ENCODE data around the gene CRYGN. TPM values are rescaled to one million over a fixed set of nuclear protein-coding genes. Genes with fewer than 3 reads are reported as not detected.

Gene CRYGN, protein sequence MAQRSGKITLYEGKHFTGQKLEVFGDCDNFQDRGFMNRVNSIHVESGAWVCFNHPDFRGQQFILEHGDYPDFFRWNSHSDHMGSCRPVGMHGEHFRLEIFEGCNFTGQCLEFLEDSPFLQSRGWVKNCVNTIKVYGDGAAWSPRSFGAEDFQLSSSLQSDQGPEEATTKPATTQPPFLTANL
- total RNA-seq = 1.5 TPM
- long read RNA-seq = 0 reads

DNA sequence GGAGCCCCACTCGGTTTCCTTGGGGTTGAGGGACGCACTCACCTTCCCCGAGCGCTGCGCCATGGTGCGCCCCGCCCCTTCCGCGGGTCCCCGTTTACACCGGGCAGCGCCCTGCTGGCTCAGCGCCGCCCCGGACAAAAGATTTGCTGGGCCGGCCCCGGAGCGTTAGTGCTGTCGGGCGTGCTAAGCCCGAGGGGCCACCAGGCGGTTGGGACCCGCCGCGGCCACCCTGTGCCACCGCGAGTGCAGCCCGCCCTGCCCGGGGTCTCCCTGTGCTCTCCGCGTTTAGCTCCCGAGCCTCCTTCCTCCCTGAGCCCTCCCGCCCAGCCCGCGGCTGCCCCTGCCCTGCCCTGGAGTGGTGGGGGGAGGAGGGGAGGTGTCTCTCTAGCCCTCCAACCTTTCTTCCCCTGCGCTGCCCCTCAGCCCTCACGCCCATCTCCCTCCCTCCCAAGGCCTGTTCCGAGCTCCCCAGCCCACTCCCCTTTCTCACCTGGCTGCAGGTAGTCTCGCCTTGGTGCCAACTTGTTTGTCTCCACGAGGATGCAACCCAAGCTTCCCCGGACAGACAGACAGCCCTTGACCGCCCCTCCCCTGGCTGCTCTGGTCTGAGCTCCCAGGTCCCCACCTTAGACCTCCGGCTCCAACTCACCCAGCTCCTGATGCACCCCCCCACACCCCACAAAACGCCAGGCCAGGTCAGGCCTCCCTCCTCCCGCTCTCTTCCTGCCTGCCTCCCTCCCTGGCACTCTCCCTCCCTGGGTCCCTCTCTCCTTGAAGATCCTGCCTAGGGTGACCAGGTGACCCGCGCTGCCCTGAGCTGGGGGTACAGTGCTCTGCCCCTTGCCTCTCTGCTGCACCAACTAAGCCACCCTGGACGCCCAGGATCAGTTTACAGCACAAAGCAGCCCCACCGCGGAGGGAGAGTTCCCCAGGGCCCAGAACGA, at the start of gene CRYGN:
Gene CRYGN, minus strand, starts transcription at position 287 of the 944 bp plus-strand sequence. Its CDS starts 224 bp downstream, at position 63.
- DNase-seq (ENCODE audit: low spot score) = no peak

DNA sequence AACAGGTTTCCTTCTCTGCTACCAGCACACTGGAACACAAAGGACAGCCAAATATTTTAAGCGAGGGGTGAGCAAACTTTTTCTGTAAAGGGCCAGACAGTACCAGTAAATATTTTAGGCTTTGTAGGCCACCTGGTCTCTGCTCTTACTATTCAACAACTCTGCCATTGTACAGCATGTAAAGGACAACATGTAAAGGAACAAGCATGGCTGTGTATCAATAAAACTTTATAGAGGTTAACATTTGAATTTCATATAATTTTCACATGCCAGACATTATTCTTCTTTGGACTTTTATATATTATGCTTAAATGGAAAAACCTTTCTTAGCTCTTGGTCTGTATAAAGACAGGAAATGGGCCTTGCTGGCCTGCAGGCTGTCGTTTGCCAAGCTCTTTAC, 49.6 kb upstream of the CRYGN start:
- DNase-seq (ENCODE audit: low spot score) = no peak

DNA sequence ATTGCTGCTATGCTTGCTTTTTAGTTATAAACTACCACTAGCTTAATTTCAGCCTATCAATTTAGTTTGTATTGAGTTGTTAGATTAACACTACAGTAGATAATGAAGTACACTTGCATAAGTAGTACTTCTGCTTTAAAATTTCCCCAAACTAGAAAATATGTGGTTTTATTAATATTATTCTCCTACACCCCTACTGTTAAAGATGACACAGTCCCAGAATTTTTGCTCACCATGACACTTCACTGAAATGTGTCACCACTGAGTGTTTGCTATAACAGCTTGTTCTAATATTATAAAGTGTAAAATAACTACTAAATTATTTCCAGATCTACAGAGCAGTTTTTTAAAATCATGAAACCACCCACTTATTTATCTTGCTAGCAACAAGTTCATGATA, 48.2 kb upstream of the CRYGN start:
- DNase-seq (ENCODE audit: low spot score) = no peak

DNA sequence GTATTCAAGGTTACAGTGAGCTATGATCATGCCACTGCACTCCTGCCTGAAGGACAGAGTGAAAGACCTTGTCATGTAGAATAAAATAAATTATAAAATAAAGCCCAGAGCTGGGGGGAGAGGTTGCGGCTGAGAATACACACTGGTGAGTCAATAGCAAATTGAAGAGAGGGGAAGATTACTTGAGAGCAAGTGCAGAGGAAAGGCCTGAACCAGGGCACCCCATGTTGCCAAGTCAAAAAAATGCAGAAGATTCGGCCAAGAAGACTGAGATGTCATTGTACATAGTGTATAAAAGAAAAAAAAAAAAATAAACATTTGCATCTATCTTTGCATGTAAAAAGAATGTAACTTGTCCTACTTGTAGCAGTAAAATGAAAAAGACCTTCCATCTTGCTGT, 47.3 kb upstream of the CRYGN start:
- no peak for DNase-seq (ENCODE audit: low spot score)

DNA sequence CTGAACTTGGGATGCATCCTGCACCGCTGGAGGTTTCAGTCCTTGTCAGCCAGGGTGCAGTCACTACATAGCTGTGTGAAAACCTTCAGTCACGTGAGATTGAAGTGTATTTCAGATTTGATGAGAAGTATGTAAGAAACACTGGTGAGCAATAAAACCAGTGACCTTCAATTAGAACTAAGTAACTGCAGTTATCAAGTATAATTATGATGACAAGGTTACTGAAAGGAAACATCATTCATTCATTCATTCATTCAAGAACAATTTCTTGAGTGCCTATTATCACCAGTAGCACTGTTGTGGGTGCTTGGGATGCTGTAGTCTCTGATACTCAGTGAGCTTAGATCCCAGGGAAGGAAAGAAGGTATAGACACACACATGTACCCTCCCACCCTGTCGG, 46.1 kb upstream of the CRYGN start:
- DNase-seq (ENCODE audit: low spot score) = no peak

DNA sequence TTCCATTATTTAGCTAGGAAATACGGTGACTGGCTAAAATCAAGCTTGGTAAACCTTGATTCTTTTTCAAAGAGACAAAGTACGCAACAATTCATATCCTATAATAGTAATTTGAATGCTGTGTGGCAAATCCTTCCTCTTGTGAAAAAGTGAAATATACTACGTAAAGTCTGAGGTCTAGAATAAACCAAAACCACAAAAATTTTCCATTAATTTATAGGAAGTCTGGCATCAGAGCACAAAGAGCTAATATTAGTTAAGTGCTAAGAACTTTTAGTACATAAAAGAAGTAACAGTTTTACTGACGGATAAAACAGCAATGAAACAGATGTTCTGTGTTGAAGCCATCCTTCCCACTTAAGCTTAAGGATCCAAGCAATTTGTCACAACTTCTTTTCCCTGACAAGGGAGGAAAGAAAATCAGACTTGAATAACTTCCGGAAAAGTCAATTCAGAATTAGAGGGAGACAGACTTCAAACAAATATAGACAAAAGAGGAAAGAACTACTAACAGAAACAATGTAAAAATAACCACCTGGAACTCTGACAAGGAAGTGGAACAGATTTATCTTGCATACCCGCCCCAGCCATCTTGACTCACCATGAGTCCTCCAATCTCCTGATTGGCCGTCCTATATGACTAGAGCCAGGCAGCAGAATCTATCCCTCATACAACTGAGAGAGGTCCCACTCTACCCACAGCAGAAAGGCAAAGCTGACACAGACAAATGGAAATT, 45.2 kb upstream of the CRYGN start:
- no peak for DNase-seq (ENCODE audit: low spot score)

DNA sequence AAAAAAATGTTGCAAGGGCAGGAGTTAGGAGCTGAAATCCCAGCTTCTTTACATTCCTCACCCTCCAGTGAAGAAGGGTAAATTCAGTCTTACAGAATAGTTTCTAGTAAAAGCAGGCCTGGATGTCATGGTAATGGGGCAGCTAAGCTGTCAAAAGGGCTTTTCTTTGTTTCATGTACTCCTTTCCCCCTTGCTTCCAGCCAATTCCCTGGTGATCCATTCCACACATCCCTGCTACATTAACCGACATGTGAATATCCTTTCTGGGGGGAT, 43.7 kb upstream of the CRYGN start:
- DNase-seq (ENCODE audit: low spot score) = no peak

DNA sequence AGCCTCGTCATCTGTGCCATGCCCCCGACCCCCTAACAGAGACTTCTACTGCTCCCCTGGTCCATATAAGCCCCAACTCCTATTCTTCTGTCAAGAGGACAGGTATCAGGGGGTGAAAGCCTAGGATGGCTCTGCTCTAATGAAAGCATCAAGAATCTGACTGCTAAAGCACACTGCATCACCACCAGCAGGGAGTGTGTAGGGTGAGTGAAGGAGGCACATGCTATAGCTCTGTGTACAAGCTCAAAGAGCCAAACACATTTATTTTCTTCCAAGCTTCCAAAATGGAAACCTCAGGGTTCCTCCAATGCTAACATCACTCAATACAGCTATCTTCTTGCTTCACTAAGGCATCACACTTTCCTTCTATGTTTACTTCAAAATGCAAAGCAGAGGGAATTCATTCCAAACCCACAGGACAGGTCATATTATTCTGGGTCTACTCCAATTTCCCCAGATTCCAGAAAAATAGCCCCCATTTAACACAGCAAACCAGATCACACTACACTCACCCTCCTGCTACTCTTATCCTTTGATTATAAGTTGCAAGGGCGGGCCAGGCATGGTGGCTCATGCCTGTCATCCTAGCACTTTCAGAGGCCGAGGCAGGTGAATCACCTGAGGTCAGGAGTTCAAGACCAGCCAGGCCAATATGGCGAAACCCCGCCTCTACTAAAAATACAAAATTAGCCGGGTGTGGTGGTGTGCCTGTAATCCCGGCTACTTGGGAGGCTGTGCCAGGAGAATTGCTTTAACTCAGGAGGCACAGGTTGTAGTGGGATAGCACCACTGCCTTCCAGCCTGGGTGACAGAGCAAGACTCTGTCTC, 43.2 kb upstream of the CRYGN start:
- DNase-seq (ENCODE audit: low spot score) = no peak

DNA sequence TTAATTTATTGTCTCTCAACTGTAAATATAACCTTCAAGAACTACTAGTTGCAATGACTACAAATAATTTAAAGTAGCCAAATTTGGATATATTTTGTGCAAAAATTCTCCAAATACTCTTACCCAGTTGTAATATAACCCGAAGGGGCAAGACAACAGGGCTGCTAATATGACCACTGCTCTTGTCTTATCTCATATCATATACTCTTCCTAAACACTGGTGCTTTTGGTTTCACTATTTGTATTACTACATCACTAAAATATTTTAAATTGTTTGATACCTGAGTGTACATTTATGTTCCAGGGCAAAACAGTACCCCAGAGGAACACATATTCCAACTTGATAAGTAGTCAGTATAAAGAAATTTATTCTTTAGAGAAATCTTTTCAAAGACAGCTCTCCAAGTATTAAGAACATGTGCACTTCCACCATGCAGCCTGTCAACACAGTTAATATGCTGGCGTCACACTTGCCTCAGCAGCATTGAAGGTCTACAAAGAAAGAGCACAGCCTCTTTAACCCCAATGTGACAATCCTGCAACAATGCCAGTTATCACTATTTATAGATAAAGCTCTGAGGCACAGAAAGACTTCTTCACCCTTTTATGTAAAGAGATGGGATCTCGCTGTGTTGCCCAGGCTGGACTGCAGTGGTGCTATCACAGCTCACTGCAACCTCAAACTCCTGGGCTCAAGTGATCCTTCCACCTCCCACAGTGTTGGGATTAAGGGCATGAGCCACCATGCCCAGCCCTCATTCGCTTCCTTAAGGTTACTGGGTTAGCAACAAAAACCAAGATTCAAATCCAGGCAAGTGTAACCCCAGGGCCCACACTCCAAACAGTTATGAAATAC, 41.9 kb upstream of the CRYGN start:
- DNase-seq (ENCODE audit: low spot score) = no peak

DNA sequence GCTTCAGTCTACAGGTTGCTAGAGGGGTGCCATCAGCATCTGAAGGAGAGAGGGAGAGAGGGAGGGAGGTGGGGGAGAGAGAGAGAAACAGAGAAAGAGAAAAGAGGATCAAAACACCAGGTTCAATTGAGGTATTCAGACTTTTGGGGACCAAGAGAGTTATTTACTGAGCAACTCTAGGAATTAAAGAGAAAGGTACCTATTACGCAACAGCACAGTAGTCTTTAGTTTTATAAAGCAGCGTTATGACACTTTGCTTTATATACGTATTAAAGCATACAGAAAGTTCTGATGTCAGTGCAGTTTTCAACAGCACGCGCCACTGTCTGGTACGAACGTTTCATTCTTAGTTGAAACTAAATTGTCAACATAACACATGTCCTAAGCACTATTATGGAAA, 37.9 kb upstream of the CRYGN start:
- no peak for DNase-seq (ENCODE audit: low spot score)

DNA sequence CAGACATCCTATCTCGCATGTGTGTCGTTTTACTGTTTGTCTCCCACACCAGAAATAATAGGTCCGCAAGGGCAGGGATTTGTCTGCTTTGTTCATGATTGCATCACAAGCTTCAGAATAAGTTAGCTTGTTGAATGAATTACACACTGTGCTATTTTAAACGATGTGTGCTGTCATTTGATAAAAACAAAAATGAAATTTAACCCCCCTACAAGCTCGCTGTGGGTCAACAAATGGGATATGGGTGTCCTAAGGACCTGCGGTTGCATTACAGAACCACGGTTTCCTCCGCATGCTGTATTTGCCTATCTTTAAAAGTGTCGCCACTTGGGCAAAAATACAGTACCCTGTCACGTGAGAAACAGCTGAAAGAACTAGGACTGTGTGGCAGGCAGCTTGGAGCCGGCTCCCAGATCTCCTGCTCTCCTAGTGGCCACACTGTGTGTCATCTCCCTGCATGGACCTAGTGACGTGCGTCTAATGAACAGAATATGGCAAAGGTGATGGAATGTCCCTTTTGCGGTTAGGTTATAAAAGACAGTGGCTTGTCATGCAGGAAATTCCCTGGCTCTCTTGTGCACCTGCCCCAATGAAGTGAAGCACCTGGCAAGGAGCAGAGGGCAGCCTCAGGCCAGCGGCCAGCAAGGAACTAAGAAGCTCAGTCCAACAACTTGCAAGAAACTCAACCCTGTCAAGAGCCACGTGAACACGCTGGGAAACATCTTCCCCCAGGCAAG, 32.9 kb upstream of the CRYGN start:
- no peak for DNase-seq (ENCODE audit: low spot score)

DNA sequence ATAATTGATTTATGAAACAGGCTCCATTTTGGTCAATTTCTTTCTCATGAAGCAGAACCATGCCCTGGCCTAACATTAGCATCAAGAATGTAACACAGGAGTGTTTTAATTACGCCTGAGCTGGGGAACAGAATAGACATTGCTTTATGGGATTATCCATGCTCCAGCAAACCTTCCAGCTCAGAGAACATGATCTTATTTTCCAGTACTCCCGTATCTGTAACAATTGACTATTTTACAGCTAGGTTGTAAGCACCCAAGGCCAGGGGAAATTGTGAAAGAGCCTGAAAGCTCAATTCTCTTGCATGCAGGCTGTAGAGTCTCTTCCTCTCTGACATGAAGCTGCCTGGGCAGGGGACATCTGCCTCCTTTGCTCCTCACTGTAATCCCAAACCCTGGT, 30.8 kb upstream of the CRYGN start:
- no peak for DNase-seq (ENCODE audit: low spot score)

DNA sequence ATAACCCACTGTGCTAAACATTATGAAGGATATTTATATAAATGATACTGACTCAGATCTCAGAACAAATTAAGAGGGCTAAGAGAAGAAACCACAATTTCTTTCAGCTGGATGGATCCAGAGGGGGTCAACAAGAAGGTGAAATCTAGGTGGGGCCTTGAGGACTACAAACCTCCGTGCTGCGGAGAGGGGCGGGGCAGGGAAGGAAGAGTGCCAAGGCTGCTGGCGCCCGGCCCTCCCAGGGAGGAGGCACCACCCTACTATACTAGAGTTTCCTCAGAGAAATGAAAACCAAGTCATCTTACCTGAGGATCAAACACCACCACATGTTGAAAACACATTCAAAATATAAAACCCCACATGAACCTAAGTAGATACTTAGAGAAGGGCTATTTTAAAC, 29.3 kb upstream of the CRYGN start:
- DNase-seq (ENCODE audit: low spot score) = no peak

DNA sequence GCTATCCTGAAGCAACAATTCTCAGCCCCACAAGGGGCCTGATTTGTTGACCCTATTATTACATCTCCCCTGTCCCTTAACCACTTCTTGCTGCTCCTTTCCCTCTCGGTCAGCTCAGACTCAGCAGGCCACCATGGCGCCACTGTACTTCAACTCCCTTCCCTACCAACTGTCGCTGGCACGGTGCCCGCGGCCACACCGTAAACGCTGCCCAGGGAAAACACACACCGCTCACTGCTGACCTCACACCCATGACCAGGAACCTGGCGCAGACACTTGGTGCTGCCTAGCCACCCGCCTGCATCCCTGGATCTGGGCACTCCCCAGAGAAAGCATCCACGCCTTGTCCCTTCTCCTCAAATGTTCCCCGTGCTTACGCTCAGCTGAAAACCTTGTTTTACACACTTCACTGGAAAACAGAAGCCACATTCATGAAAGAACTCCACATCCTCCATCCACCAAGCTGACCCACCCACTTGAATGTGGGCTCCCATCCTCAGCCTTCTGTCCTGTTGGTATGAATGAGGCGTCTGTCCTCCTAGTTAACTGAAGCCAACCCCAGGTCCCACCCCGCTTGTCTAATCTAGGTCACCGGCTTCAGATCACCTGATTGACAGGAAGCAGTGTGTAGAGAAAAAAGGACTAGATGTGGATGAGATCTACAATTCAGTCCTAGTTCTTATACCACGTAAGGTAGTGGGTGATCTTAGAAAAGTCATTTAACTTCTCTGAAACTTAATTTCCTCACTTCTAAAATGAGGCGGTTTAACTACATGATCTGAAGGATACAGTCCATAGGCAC, 28.5 kb upstream of the CRYGN start:
- no peak for DNase-seq (ENCODE audit: low spot score)

DNA sequence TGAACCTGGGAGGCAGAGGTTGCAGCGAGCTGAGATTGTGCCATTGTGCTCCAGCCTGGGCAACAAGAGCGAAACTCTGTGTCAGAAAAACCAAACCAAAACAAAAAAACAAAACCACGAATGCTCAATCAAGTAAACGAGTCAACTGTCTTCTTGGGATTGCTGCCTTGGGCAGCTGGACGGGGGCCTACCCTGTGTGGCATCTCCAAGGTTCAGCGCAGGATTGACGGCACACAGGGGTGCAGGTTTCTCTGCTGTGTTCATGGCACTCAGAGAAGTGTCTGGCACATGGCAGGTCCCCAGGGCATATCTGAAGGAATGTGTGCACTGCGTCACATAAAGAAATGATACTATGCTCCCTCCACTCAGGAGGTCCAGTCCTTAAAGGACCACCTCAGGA, 25.2 kb upstream of the CRYGN start:
- no peak for DNase-seq (ENCODE audit: low spot score)

DNA sequence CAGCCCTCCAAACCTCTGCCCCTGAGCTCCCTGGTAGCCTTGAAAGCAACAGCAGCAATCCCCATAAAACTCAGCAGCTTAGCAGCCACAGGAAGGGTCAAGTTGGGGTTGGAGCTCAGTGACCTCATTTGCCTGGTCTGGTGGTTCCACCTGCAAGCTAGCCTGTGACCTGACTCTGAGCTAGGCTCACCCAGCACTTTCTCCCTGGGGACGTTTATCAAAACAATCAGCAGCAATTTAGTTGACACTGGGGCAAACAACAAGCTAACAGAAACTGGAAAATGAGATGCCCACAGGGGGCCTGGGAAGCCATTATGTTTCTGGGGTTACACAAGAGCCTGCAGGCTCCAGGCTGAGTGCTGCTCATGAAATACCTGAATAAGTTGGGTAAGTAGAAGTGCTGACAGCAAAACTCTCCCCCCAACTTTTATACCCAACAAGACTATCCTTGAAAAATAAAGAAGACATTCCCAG, 22.4 kb upstream of the CRYGN start:
- DNase-seq (ENCODE audit: low spot score) = no peak

DNA sequence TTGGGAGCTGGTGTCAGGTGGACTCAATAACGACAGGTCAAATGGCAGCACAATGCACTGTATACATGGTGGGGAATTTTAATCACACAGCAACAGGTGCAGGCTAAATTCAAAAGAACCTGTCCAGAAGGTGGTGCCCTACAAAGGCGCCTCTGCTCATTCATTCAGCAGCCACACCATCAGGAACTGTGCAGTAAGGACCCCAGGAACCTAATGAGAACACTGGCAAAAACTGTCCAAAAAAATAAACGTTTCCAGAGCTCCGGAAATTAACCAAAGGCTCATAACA, 21.9 kb upstream of the CRYGN start:
- DNase-seq (ENCODE audit: low spot score) = no peak

DNA sequence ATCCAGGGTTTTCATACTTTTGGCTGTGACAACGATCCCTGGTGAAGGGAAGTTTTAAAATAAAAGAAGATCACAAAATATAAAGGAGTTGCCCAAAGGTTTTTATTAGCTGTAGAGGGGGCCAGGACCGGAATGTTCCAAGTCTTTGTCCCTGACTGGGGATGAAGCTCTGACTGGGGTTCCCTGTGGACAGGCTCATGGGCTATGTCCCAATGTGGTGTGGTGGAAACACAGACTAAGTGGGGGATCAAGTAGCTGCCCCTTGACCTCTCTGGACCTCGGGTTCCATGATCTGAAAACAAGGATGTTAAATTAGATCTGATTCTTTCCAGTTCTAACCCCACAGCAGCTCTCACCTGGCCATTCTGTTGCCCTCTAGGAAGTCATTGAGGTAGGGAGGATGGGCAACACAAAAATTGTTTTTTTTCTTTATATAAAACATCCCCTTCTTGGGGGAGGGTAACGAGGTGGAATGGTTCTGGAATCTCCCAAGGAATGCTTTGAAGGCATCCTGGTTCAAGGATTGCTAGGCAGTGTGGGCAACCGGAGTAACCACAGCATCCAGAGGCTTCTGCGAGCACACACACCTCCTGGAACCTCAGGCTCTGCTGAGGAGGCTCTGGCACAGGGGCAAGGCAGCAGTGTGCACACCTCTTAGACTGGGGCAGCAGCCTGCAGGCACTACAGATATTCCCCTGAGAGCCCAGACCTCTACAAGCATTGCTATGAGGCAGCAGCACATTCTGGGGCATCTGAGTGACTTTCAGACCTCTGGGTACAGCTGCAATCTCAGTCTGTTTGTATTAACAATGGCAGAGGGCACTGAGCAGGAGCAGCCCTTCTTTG, 21.4 kb upstream of the CRYGN start:
- DNase-seq (ENCODE audit: low spot score) = no peak
